EH (cell line): Measurements from ENCODE around the gene COL5A1.

Experiments
- DNase-seq: peaks from one replicate; pipeline ENCODE4 v3.0.0-alpha.2; 2015; ENCODE audit warnings: low read depth

Gene COL5A1

DNA sequence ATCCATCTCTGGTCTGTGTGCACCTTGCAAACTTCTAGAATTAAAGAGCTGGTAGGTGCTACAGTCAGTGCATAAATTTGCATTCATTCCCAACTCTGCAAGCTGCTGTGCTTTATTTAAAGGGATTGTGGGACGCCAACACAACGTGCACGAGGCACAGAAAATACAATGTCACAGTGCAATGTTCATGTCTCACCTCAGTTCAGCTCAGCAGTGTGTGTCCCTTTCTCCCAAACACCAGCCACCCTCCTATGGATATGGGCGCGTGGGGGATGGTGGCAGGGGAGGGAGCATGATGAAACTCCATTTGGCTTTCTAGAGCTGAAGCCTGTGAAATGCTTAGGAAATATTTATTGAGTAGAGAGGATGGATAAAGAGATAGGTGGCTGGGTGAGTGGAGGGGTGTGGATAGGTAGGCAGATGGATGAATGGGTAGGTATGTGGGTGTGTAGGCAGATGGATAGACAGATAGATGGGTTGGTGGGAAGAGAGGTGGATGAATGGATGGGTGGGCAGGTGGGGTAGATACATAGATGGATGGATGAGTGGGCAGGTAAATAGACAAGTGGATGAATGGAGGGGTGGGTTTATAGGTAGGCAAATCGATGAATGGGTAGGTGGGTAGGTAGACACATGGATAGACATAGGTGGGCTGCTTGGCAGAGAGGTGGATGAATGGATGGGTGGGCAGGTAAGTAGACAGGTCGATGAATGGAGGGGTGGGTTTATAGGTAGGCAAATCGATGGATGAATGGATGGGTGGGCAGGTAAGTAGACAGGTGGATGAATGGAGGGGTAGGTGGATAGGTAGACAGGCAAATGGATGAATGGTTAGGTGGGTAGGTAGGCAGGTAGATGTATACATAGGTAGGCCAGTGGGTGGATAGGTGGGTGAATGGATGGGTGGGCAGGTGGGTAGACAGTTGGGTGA lies 146.3 kb downstream of the COL5A1 start:
- no peak for DNase-seq

GRCh38 chr9:134789168-134789567 lies 147.6 kb downstream of the COL5A1 start:
- no peak for DNase-seq

DNA sequence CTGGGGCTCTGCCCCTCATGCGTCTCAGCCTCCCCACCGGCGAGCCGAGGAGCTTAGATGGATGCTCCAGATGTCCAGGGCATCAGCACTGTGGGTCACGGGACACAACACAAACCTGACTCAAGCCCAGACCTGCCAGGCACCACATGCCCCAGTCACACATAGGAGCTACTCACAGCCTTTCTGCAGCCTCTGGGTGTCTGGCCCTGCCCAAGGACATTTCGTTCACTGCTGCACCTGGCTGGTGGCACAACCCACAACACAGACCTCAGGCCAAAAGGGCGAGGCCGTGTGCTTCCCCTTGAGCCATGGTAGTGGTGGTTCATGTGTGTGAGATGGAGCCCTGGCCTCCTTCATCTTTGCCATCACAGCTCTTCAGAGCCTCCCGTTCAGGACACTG lies 149.4 kb downstream of the COL5A1 start:
- no peak for DNase-seq

DNA sequence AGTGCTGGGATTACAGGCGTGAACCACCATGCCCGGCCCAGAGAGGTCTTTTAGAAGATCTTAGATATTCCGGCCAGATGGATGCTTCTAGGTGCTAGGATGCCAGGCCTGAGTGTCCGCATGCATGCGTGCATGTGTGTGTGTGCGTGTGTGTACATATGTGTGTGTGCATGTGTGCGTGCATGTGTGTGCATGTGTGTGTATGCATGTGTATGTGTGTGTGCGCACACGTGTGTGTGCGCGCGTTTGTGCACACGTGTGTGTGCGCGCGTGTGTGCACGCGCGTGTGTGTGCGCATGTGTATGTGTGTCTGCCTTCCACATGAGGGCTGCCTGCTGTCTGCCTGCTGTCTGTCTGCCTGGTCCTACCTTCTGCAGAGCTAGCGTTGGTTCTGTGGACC lies 151.0 kb downstream of the COL5A1 start:
- DNase-seq, result no peak

GRCh38 chr9:134793288-134794188 lies 151.9 kb downstream of the COL5A1 start:
- peak; percentile 66 for DNase-seq

GRCh38 chr9:134794663-134795370 lies 153.2 kb downstream of the COL5A1 start:
- DNase-seq, result no peak

DNA sequence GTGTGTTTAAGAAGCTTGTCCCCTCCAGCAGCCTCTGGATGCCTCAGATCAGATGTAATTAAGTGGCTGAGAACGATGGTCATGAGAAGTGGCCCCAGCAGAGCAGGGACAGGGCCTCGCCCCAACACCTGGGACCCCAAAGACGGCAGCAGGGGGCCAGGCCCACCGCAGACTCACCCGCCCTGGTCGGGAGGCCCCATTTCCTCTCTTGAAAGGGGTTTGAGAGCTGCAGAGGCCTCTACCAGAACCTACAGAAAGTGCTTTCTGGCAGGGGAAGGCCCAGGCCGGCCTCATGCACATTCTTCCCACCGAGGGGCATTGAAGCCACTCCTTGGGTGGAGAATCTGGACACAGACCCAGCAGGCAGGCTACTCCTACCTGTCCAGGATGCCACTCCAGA lies 153.8 kb downstream of the COL5A1 start:
- no peak for DNase-seq

DNA sequence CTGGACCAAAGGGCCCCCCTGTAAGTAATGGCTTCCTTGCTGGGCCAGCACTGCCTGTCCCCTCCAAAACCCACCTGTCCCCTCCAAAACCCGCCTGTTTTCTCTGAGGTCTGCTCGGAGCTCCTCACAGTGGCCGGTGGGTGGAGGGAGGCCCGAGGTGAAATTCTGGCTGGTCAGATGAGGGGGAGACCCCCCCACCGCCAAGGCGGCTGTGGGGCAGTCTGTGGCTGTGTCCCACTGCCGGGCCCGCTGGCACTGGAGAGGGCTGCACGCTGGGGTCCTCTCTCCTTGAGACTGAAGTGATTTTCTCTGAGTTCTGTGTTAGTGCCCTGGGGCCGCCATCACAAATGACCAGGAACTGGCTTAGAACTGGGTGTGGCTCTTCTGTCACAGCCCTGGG lies 155.3 kb downstream of the COL5A1 start:
- DNase-seq, result no peak

- DNase-seq, result peak; percentile 30
These were observed 159.3 kb downstream of the COL5A1 start for GRCh38 chr9:134800791-134801339.

GRCh38 chr9:134802216-134802795 lies 160.7 kb downstream of the COL5A1 start:
- no peak for DNase-seq

DNA sequence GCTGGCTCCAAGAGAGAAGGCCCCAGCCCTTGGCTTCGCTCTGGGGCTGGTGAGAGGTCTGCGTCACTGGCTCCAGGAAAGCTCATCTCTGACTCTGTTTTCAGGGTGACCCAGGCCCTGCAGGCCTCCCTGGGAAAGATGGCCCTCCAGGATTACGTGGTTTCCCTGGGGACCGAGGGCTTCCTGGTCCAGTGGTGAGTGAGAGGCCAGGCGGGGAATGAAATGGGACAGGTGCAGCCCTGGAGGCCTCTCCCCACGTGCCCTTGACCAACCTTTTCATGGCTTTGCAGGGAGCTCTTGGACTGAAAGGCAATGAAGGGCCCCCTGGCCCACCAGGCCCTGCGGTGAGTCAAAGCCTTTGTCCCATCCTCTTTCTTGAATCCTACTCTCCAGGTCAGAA lies 163.3 kb downstream of the COL5A1 start:
- no peak for DNase-seq

DNA sequence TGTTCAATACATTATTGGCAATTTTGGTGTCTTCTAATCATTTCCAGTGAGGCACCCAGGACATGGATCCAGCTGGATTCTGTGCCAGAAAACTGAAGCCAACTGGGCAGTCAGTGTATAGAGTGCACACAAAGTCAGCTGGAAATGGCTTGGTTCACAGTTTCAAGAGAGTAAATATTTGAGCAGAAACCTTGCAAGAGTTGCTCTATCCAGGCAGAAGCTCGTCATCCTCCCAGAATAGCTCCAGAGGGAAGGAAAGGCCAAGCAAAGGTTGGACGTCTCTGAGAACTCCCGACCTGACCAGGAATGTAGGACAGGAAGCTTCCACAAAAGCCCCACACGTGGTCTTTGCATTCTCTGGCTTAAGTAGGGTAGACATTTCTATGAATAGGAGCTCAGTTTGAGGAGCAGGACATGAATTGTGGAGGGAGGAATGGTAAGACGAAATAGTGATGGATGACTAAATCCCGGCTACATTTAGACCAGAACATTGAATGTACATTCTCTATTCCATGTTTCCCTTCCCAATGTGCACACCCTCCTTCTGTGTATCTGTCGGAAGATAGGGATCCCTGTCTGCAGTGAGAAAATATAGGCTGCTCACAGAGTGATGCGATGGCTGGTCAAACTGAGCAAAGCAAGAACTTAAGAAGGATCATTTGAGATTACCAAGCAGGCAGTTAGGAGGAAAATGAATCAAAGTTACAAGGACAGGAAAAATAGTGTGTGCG lies 166.3 kb downstream of the COL5A1 start:
- DNase-seq, result peak; percentile 92

- DNase-seq, result no peak
These were observed 166.8 kb downstream of the COL5A1 start for GRCh38 chr9:134808447-134808792.

DNA sequence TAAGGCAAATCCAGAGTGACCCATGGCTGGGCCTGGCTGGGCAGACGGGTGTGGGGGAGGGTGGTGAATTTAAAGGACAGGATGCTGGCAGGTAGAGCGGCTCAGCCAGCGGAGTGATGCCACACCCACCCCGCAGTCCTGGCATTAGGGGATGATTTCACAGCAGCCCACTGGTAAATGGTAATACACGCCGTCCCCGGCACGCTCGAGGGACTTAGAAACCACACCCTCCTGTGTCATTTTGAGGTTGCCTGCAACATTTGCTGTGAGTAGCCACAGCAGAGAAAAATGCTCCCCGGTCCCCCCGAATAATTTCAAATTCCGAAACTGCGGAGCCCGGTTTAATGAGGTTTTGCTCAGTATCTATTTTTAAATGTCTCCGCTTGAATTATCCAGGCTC lies 167.7 kb downstream of the COL5A1 start:
- DNase-seq, result no peak

DNA sequence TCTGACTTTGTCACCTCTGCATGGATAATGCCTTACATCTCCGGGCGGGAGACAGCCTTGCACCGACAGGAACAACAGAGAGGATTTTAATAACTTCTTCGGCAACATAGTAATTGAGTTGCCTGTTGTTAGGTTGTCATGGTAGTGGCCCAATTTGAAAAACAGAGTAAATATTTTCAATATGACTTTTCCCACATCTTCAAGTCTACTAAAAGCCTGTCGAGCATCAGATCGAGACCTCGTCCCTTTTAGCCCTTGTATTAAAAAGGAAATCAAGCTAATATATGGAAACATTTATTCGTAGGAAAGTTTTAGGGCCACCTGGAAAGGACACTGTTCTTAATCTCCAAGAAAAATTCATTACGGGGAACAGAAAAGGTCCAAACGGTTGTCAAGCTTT lies 168.2 kb downstream of the COL5A1 start:
- peak; percentile 43 for DNase-seq

DNA sequence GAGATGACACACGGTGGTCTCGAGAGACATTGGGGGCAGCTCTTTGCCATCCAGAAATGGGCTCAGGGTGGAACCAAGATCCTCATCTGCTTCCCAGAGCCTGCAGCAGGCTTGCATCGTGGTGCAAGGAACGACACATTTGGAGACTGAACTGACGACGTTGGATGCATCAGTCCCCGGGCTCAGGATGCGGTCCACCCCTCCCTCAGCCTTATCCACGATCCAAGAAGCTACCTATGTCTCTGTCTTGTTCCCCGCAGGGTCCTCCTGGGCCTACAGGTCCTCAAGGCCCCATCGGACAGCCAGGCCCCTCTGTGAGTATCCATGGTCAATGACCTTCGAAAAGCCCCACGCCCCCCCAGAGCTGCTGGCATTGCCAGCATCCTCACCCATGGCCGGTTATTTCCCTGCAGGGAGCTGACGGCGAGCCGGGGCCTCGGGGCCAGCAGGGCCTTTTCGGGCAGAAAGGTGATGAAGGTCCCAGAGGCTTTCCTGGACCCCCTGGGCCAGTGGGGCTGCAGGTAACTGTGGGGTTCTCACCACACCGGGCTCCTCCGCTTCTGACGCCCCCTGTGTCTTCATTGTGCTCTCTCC lies 169.6 kb downstream of the COL5A1 start:
- DNase-seq, result no peak

- peak; percentile 99 for DNase-seq
These were observed 170.2 kb downstream of the COL5A1 start for GRCh38 chr9:134811673-134812342.

GRCh38 chr9:134812343-134812673 lies 170.7 kb downstream of the COL5A1 start:
- DNase-seq, result no peak

- no peak for DNase-seq
These were observed 172.2 kb downstream of the COL5A1 start for GRCh38 chr9:134813841-134814240.

DNA sequence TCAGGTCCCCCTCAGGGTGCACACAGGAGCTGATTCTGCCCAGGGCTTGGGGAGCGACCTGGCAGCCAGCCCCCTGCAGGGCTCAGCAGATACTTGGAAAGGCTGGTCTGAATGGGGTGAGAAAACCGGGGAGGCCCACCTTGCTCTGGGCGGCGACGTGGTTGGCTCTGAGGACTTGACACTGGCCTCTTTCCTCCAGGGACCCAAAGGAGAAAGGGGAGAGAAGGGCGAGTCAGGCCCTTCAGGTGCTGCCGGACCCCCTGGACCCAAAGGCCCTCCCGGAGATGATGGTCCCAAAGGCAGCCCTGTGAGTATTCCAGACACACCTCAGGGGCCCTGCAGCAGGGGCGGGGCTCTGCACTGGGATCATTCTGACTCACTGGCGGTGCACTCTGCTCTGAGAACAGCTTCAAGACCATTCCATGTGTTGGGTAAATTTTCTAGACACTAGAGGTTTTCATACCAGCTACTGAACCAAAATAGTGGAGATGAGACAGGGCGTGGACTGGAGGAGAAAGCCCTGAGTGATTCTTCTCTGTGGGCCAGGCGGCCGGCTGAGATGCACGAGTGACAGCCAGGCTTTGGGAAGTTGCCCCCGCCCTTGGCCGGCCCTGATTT lies 173.1 kb downstream of the COL5A1 start:
- DNase-seq, result peak; percentile 76
